ENCODE data around the gene EIF4G2. TPM values are rescaled to one million over a fixed set of nuclear protein-coding genes. Genes with fewer than 3 reads are reported as not detected.
"Not testable (repeated sequence)": the region's sequence is repeated elsewhere in the genome, so short reads cannot be mapped to it uniquely, and the experiment has no call there.

EIF4G2 gene
- total and polyA plus RNA-seq, 2 experiments from 2014 or later = 358 to 788 TPM

DNA sequence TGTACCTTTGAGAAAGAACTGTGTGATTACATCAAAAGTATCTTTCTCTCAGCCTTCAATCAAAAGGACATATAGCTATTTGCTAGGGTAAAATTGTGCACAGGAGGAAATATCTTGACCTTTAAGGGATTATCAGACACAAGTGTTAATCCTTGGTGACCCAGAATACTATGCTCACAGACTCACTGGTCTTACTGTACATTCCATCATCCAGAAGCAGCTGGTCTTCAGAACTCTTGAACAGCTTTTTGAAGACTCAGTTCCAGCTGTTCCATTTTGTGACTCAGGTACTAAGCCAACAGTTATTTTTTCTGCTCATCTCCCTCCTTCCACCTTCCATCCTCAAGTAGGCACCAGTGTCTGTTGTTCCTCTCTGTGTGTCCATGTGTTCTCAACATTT, 29.4 kb upstream of the EIF4G2 start:
- Histone ChIP-seq H3K9me2 (ENCODE audit: insufficient read depth) (no peaks in the 10 kb centered on the region), H3F3A (replicated peaks; ENCODE audit: low read depth) (no peaks in the 10 kb centered on the region), H3K4me3 (no peak overlapping the region), H3K79me2 (replicated peaks; ENCODE audit: insufficient read depth) (no peaks in the 10 kb centered on the region), H3K4me2 (no peak overlapping the region), H3K27me3 (ENCODE audit: insufficient read depth) (no peaks in the 10 kb centered on the region), H3K27ac (ENCODE audit: low read depth) (no peak overlapping the region), H3K36me3 (ENCODE audit: insufficient read depth) (no peaks in the 10 kb centered on the region), H4K20me1 (replicated peaks; ENCODE audit: insufficient read depth) (no peaks in the 10 kb centered on the region), H3K4me1 (ENCODE audit: insufficient read depth) (no peaks in the 10 kb centered on the region; the same call in 1 of the 2 replicates), H2AFZ (no peak overlapping the region)
- H3K36me3 Mint-ChIP-seq (ENCODE audit: low read depth) = no peaks in the 10 kb centered on the region
- TF ChIP-seq POLR2AphosphoS5 (IDR thresholded peaks at IDR 0.05; ENCODE audit: low read depth) (no peak), ZNF114 (CRISPR knock-in tag; IDR thresholded peaks at IDR 0.05) (no peak), EZH2phosphoT487 (IDR thresholded peaks at IDR 0.05; ENCODE audit: unreplicated experiment) (no peak), CREB1 (CRISPR knock-in tag; IDR thresholded peaks at IDR 0.05; ENCODE audit: low read depth) (no peak)
- no peak overlapping the region for H3K27ac Mint-ChIP-seq
- H3K9me3 Mint-ChIP-seq = no peaks in the 10 kb centered on the region
- DNase-seq (ENCODE audit: low spot score) = no peak
- ATAC-seq = no peak
- peaks cover 2% of the 10 kb centered on the region for H3K27me3 Mint-ChIP-seq (ENCODE audit: insufficient read depth, low read depth, poor library complexity)
- no peaks in the 10 kb centered on the region for H3K4me1 Mint-ChIP-seq
- no peak overlapping the region for H3K4me3 Mint-ChIP-seq

DNA sequence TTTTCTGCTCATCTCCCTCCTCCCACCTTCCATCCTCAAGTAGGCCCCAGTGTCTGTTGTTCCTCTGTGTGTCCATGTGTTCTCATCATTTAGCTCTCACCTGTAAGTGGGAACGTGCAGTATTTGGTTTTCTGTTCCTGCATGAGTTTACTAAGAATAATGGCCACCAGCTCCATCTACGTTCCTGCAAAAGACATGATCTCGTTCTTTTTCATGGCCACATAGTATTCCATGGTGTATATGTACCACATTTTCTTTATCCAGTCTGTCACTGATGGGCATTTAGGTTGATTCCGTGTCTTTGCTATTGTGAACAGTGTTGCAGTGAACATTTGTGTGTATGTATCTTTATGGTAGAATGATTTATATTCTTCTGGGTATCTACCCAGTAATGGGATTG, 28.2 kb upstream of the EIF4G2 start:
- not testable (repeated sequence) for H3K4me3 ChIP-seq; H3K4me1 Mint-ChIP-seq; H3K36me3 ChIP-seq (ENCODE audit: insufficient read depth); H4K20me1 ChIP-seq (replicated peaks; ENCODE audit: insufficient read depth); H2AFZ ChIP-seq; H3K27me3 Mint-ChIP-seq (ENCODE audit: insufficient read depth, low read depth, poor library complexity); H3K27me3 ChIP-seq (ENCODE audit: insufficient read depth); H3K4me3 Mint-ChIP-seq; ATAC-seq; H3K79me2 ChIP-seq (replicated peaks; ENCODE audit: insufficient read depth); H3K4me1 ChIP-seq (ENCODE audit: insufficient read depth); H3K36me3 Mint-ChIP-seq (ENCODE audit: low read depth); H3K9me2 ChIP-seq (ENCODE audit: insufficient read depth); H3K9me3 Mint-ChIP-seq; H3K4me2 ChIP-seq; H3K27ac Mint-ChIP-seq; DNase-seq (ENCODE audit: low spot score); H3K27ac ChIP-seq (ENCODE audit: low read depth); H3F3A ChIP-seq (replicated peaks; ENCODE audit: low read depth)

DNA sequence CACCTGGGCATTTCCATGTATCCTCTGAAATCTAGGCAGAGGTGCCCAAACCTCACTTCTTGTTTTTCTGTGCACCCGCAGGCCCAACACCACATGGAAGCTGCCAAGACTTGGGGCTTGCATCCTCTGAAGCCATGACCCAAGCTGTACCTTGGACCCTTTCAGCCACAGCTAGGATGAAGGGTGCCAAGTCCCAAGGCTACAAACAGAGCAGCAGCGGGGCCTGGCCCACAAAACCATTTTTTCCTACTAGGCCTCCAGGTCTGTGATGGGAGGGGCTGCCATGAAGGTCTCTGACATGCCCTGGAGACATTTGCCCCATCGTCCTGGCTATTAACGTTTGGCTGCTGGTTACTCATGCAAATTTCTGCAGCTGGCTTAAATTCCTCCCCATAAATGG, 20.4 kb upstream of the EIF4G2 start:
- Mint-ChIP-seq H3K9me3 (no peaks in the 10 kb centered on the region; the same call in 2 of the 3 replicates), H3K4me3 (no peak overlapping the region), H3K27me3 (ENCODE audit: insufficient read depth, low read depth, poor library complexity) (peaks cover 2% of the 10 kb centered on the region), H3K27ac (no peak overlapping the region), H3K36me3 (ENCODE audit: low read depth) (no peaks in the 10 kb centered on the region), H3K4me1 (no peaks in the 10 kb centered on the region)
- DNase-seq (ENCODE audit: low spot score) (no peak), ATAC-seq (no peak)
- no peaks in the 10 kb centered on the region for H3K4me1 ChIP-seq (ENCODE audit: insufficient read depth)
- no peak overlapping the region for H3K27ac ChIP-seq (ENCODE audit: low read depth)
- no peaks in the 10 kb centered on the region for H3K27me3 ChIP-seq (ENCODE audit: insufficient read depth)
- H3K36me3 ChIP-seq (ENCODE audit: insufficient read depth) = no peaks in the 10 kb centered on the region
- no peak overlapping the region for H3K4me3 ChIP-seq
- H3K4me2 ChIP-seq = no peak overlapping the region
- no peaks in the 10 kb centered on the region for H3F3A ChIP-seq (replicated peaks; ENCODE audit: low read depth)
- H3K9me2 ChIP-seq (ENCODE audit: insufficient read depth) = no peaks in the 10 kb centered on the region; the same call in 1 of the 2 replicates
- H2AFZ ChIP-seq = no peak overlapping the region
- H3K79me2 ChIP-seq (replicated peaks; ENCODE audit: insufficient read depth) = no peaks in the 10 kb centered on the region
- H4K20me1 ChIP-seq (replicated peaks; ENCODE audit: insufficient read depth) = no peaks in the 10 kb centered on the region
- TF ChIP-seq, protein P1, sequence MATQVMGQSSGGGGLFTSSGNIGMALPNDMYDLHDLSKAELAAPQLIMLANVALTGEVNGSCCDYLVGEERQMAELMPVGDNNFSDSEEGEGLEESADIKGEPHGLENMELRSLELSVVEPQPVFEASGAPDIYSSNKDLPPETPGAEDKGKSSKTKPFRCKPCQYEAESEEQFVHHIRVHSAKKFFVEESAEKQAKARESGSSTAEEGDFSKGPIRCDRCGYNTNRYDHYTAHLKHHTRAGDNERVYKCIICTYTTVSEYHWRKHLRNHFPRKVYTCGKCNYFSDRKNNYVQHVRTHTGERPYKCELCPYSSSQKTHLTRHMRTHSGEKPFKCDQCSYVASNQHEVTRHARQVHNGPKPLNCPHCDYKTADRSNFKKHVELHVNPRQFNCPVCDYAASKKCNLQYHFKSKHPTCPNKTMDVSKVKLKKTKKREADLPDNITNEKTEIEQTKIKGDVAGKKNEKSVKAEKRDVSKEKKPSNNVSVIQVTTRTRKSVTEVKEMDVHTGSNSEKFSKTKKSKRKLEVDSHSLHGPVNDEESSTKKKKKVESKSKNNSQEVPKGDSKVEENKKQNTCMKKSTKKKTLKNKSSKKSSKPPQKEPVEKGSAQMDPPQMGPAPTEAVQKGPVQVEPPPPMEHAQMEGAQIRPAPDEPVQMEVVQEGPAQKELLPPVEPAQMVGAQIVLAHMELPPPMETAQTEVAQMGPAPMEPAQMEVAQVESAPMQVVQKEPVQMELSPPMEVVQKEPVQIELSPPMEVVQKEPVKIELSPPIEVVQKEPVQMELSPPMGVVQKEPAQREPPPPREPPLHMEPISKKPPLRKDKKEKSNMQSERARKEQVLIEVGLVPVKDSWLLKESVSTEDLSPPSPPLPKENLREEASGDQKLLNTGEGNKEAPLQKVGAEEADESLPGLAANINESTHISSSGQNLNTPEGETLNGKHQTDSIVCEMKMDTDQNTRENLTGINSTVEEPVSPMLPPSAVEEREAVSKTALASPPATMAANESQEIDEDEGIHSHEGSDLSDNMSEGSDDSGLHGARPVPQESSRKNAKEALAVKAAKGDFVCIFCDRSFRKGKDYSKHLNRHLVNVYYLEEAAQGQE (IDR thresholded peaks at IDR 0.05; ENCODE audit: unreplicated experiment) = no peak
- TF ChIP-seq NANOG (IDR thresholded peaks at IDR 0.05; ENCODE audit: borderline replicate concordance) (no peak), POLR2AphosphoS5 (IDR thresholded peaks at IDR 0.05; ENCODE audit: low read depth) (no peak), JUNB (IDR thresholded peaks at IDR 0.05; ENCODE audit: unreplicated experiment) (no peak), ZNF331 (CRISPR knock-in tag; IDR thresholded peaks at IDR 0.05; ENCODE audit: low read depth) (no peak), EZH2phosphoT487 (IDR thresholded peaks at IDR 0.05; ENCODE audit: unreplicated experiment) (no peak), STAT1 (IDR thresholded peaks at IDR 0.05; ENCODE audit: unreplicated experiment) (no peak)
- TF ChIP-seq, protein P2, sequence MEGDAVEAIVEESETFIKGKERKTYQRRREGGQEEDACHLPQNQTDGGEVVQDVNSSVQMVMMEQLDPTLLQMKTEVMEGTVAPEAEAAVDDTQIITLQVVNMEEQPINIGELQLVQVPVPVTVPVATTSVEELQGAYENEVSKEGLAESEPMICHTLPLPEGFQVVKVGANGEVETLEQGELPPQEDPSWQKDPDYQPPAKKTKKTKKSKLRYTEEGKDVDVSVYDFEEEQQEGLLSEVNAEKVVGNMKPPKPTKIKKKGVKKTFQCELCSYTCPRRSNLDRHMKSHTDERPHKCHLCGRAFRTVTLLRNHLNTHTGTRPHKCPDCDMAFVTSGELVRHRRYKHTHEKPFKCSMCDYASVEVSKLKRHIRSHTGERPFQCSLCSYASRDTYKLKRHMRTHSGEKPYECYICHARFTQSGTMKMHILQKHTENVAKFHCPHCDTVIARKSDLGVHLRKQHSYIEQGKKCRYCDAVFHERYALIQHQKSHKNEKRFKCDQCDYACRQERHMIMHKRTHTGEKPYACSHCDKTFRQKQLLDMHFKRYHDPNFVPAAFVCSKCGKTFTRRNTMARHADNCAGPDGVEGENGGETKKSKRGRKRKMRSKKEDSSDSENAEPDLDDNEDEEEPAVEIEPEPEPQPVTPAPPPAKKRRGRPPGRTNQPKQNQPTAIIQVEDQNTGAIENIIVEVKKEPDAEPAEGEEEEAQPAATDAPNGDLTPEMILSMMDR (conservative IDR thresholded peaks at IDR 0.05; ENCODE audit: low read depth in 2 of 2) = no peak

All from GM23338 (cell line).